GM12875 (cell line): Measurements from ENCODE around the gene TPRN.

Source experiments
- H3K4me3 ChIP-seq: one replicate; pipeline ENCODE4 v1.5.1; 2011; ENCODE audit warnings: low read depth, low read length, control low read depth
- CTCF ChIP-seq: IDR thresholded peaks from 2 replicates; pipeline ENCODE4 v1.5.1; 2011; ENCODE audit warnings: low read depth, mild to moderate bottlenecking, control low read depth, inconsistent platforms, low read length, moderate library complexity, borderline replicate concordance; ENCODE audit not compliant: insufficient read depth

Gene TPRN

GRCh38 chr9:137214620-137215019 lies 14.1 kb upstream of the TPRN start:
- no peak overlapping the region for H3K4me3 ChIP-seq
- TF ChIP-seq CTCF = no peak

- no peak overlapping the region for H3K4me3 ChIP-seq
- no peak for TF ChIP-seq CTCF
Observed at GRCh38 chr9:137213160-137214060, 12.9 kb upstream of the TPRN start.

GRCh38 chr9:137212520-137212919 lies 12.0 kb upstream of the TPRN start:
- no peak overlapping the region for H3K4me3 ChIP-seq
- no peak for TF ChIP-seq CTCF

GRCh38 chr9:137211532-137211931 lies 11.0 kb upstream of the TPRN start:
- no peak overlapping the region for H3K4me3 ChIP-seq
- no peak for TF ChIP-seq CTCF

GRCh38 chr9:137206602-137207001 lies 6.1 kb upstream of the TPRN start:
- peak overlapping the region; percentile 83 for H3K4me3 ChIP-seq
- TF ChIP-seq CTCF = no peak

GRCh38 chr9:137205126-137206069 lies 4.9 kb upstream of the TPRN start, which contains the start of the genes NDOR1 and TMEM203:
Gene NDOR1, plus strand, starts transcription at chr9:137205700. Its CDS starts 78 bp downstream, at chr9:137205778.
Gene TMEM203, minus strand, starts transcription at chr9:137205648. Its CDS starts 234 bp downstream, at chr9:137205414.
- no peak for TF ChIP-seq CTCF
- H3K4me3 ChIP-seq = peak within 1 kb of the TSS; percentile 83

GRCh38 chr9:137204731-137205125 lies 4.2 kb upstream of the TPRN start:
- TF ChIP-seq CTCF = no peak
- peak overlapping the region; percentile 83 for H3K4me3 ChIP-seq
